Measurements from ENCODE around the gene PPA1. TPM values are rescaled to one million over a fixed set of nuclear protein-coding genes. Genes with fewer than 3 reads are reported as not detected.
"Not testable (repeated sequence)": the region's sequence is repeated elsewhere in the genome, so short reads cannot be mapped to it uniquely, and the experiment has no call there.

Gene PPA1
- total RNA-seq, 1 experiment from 2014 or later = 180 TPM

- DNase-seq (ENCODE audit: low spot score) (no peak), ATAC-seq (no peak)
- H3K27ac Mint-ChIP-seq = no peak overlapping the region
- no peak overlapping the region for H3K4me3 Mint-ChIP-seq
- TF ChIP-seq GRHL2 (CRISPR knock-in tag; IDR thresholded peaks at IDR 0.05; ENCODE audit: insufficient replicate concordance, severe bottlenecking) (no peak), KAT7 (CRISPR knock-in tag; IDR thresholded peaks at IDR 0.05; ENCODE audit: borderline replicate concordance) (no peak), NR2C2 (CRISPR knock-in tag; IDR thresholded peaks at IDR 0.05) (no peak), NR3C1 (CRISPR knock-in tag; conservative IDR thresholded peaks at IDR 0.05; ENCODE audit: low read depth) (no peak), EMX1 (CRISPR knock-in tag; IDR thresholded peaks at IDR 0.05) (no peak), PRRX2 (CRISPR knock-in tag; IDR thresholded peaks at IDR 0.05) (no peak), HMGA2 (CRISPR knock-in tag; IDR thresholded peaks at IDR 0.05) (no peak)
- ChIA-PET CTCF (interaction anchor here (0.6 to 5.5 kb wide), 5 partner anchors 42 to 1612 kb away, joined by 4 to 149 read pairs (median 4); partner anchors contain the start of gene TYSND1), POLR2A (interaction anchor here (0.6 kb wide), 1 partner anchor 142 kb away, joined by 4 read pairs; no protein-coding TSS in a partner anchor)
- H3K27me3 Mint-ChIP-seq (ENCODE audit: low read depth) = no peaks in the 10 kb centered on the region
- peaks cover 7% of the 10 kb centered on the region for H3K36me3 Mint-ChIP-seq
- H3K9me3 Mint-ChIP-seq = no peaks in the 10 kb centered on the region
- peaks cover 3% of the 10 kb centered on the region for H3K4me1 Mint-ChIP-seq
Measured at GRCh38 chr10:70223728-70224127, 9.5 kb downstream of the PPA1 start.

GRCh38 chr10:70222811-70223447, 10.3 kb downstream of the PPA1 start:
- DNase-seq (ENCODE audit: low spot score); H3K27me3 Mint-ChIP-seq (ENCODE audit: low read depth); H3K9me3 Mint-ChIP-seq; POLR2A ChIA-PET; ATAC-seq; H3K4me1 Mint-ChIP-seq; H3K4me3 Mint-ChIP-seq: not testable (repeated sequence)
- Mint-ChIP-seq H3K36me3 (peaks cover 10% of the 10 kb centered on the region), H3K27ac (peak overlapping the region; percentile 84)
- 0 out of 2 replicates have a peak, but pooled peaks have one; percentile 6 for TF ChIP-seq ZNF121 (CRISPR knock-in tag; IDR thresholded peaks at IDR 0.05)
- CTCF ChIA-PET = interaction anchor here (0.6 to 5.5 kb wide), 13 partner anchors 10 to 1612 kb away, joined by 3 to 149 read pairs (median 6); partner anchors contain the start of genes PPA1 and TYSND1

- Mint-ChIP-seq H3K4me3 (no peak overlapping the region), H3K36me3 (peaks cover 10% of the 10 kb centered on the region), H3K27ac (no peak overlapping the region), H3K27me3 (ENCODE audit: low read depth) (no peaks in the 10 kb centered on the region), H3K9me3 (no peaks in the 10 kb centered on the region), H3K4me1 (peaks cover 3% of the 10 kb centered on the region)
- CTCF ChIA-PET = interaction anchor here (0.6 to 5.5 kb wide), 34 partner anchors 10 to 337 kb away, joined by 3 to 149 read pairs (median 6); partner anchors contain the start of genes NPFFR1, PPA1 and TYSND1
- POLR2A ChIA-PET = interaction anchor here (0.8 to 1.5 kb wide), 2 partner anchors 9 to 11 kb away, joined by 4 read pairs; partner anchors contain the start of gene PPA1
- DNase-seq (ENCODE audit: low spot score) (no peak), ATAC-seq (no peak)
- TF ChIP-seq ETV6 (CRISPR knock-in tag; IDR thresholded peaks at IDR 0.05) (no peak), RORB (CRISPR knock-in tag; IDR thresholded peaks at IDR 0.05) (no peak), GRHL2 (CRISPR knock-in tag; IDR thresholded peaks at IDR 0.05; ENCODE audit: insufficient replicate concordance, severe bottlenecking) (no peak), ZNF232 (CRISPR knock-in tag; IDR thresholded peaks at IDR 0.05) (no peak), ZNF138 (CRISPR knock-in tag; conservative IDR thresholded peaks at IDR 0.05) (no peak), GABPB1 (CRISPR knock-in tag; IDR thresholded peaks at IDR 0.05) (no peak), ZNF512 (CRISPR knock-in tag; IDR thresholded peaks at IDR 0.05; ENCODE audit: borderline replicate concordance) (no peak), SP1 (CRISPR knock-in tag; conservative IDR thresholded peaks at IDR 0.05) (no peak), HMGA2 (CRISPR knock-in tag; IDR thresholded peaks at IDR 0.05) (no peak), CBFB (CRISPR knock-in tag; IDR thresholded peaks at IDR 0.05; ENCODE audit: low read depth) (no peak), ESRRA (CRISPR knock-in tag; IDR thresholded peaks at IDR 0.05; ENCODE audit: borderline replicate concordance) (no peak)
Measured at GRCh38 chr10:70222340-70222794, 10.9 kb downstream of the PPA1 start.

GRCh38 chr10:70221030-70221429, 12.2 kb downstream of the PPA1 start:
- H3K27ac Mint-ChIP-seq = no peak overlapping the region
- H3K4me1 Mint-ChIP-seq = peaks cover 3% of the 10 kb centered on the region
- ChIA-PET CTCF (interaction anchor here (0.9 to 5.5 kb wide), 49 partner anchors 9 to 338 kb away, joined by 3 to 149 read pairs (median 6); partner anchors contain the start of genes EIF4EBP2, LRRC20, NPFFR1 and PPA1), POLR2A (interaction anchor here (0.6 to 1.5 kb wide), 2 partner anchors 12 to 16 kb away, joined by 4 read pairs; partner anchors contain the start of gene PPA1)
- no peak for TF ChIP-seq MAX (CRISPR knock-in tag; IDR thresholded peaks at IDR 0.05)
- TF ChIP-seq MLX (CRISPR knock-in tag; IDR thresholded peaks at IDR 0.05) = no peak
- no peak for TF ChIP-seq ERG (CRISPR knock-in tag; IDR thresholded peaks at IDR 0.05)
- no peak for TF ChIP-seq NR2C2 (CRISPR knock-in tag; IDR thresholded peaks at IDR 0.05)
- no peak for TF ChIP-seq ZSCAN18 (CRISPR knock-in tag; IDR thresholded peaks at IDR 0.05)
- TF ChIP-seq TP53 (CRISPR knock-in tag; IDR thresholded peaks at IDR 0.05) = no peak
- no peak for DNase-seq (ENCODE audit: low spot score)
- no peak overlapping the region for H3K4me3 Mint-ChIP-seq
- no peak for ATAC-seq
- peaks cover 14% of the 10 kb centered on the region for H3K36me3 Mint-ChIP-seq
- H3K27me3 Mint-ChIP-seq (ENCODE audit: low read depth) = no peaks in the 10 kb centered on the region
- H3K9me3 Mint-ChIP-seq = no peaks in the 10 kb centered on the region
